IPS-20b (cell line): ENCODE measurements around the gene SSR3.
A peak's percentile ranks its signal among the peaks of the same experiment; 100 is the strongest.
"Not testable (repeated sequence)": the region's sequence is repeated elsewhere in the genome, so short reads cannot be mapped to it uniquely, and the experiment has no call there.

ENCODE experiments used
- H3K27ac ChIP-seq: one replicate; pipeline ENCODE4 v1.5.1; 2013; ENCODE audit warnings: low read length
- H3K27me3 ChIP-seq: 2 replicates; pipeline ENCODE4 v1.6.1; 2013; ENCODE audit warnings: mild to moderate bottlenecking, low read length, inconsistent platforms; ENCODE audit not compliant: insufficient read depth
- H3K36me3 ChIP-seq: 2 replicates; pipeline ENCODE4 v1.6.1; 2013; ENCODE audit warnings: low read depth, mild to moderate bottlenecking, inconsistent platforms, low read length, moderate library complexity; ENCODE audit not compliant: insufficient read depth
- H3K4me1 ChIP-seq: 2 replicates; pipeline ENCODE4 v1.6.1; 2013; ENCODE audit warnings: mild to moderate bottlenecking, control low read depth, inconsistent platforms, low read length, moderate library complexity; ENCODE audit not compliant: insufficient read depth
- H3K4me3 ChIP-seq: 2 replicates; pipeline ENCODE4 v1.5.1; 2013; ENCODE audit warnings: mild to moderate bottlenecking, low read length, inconsistent platforms
- H3K9ac ChIP-seq: 2 replicates; pipeline ENCODE4 v1.6.1; 2013; ENCODE audit warnings: low read depth, mild to moderate bottlenecking, inconsistent platforms, low read length, moderate library complexity
- H3K9me3 ChIP-seq: 2 replicates; pipeline ENCODE4 v1.6.1; 2013; ENCODE audit warnings: mild to moderate bottlenecking, low read depth, low read length, inconsistent platforms; ENCODE audit not compliant: insufficient read depth

Gene SSR3

GRCh38 chr3:156569016-156569415, 14.1 kb upstream of the SSR3 start:
- H3K4me1 ChIP-seq, H3K27me3 ChIP-seq, H3K9me3 ChIP-seq, H3K27ac ChIP-seq, H3K36me3 ChIP-seq, H3K4me3 ChIP-seq, H3K9ac ChIP-seq: not testable (repeated sequence)

- Histone ChIP-seq H3K27me3 (no peaks in the 10 kb centered on the region), H3K9me3 (no peaks in the 10 kb centered on the region), H3K4me1 (no peaks in the 10 kb centered on the region), H3K27ac (no peak overlapping the region), H3K36me3 (no peaks in the 10 kb centered on the region), H3K9ac (no peak overlapping the region), H3K4me3 (no peak overlapping the region)
Observed at GRCh38 chr3:156563900-156564682, 9.2 kb upstream of the SSR3 start.

- not testable (repeated sequence) for H3K4me1 ChIP-seq, H3K9ac ChIP-seq, H3K9me3 ChIP-seq, H3K27me3 ChIP-seq, H3K4me3 ChIP-seq, H3K27ac ChIP-seq, H3K36me3 ChIP-seq
Observed at GRCh38 chr3:156562486-156562885, 7.6 kb upstream of the SSR3 start.

GRCh38 chr3:156561533-156561932, 6.6 kb upstream of the SSR3 start:
- Histone ChIP-seq H3K9me3 (no peaks in the 10 kb centered on the region), H3K9ac (no peak overlapping the region), H3K4me1 (no peaks in the 10 kb centered on the region), H3K4me3 (no peak overlapping the region), H3K36me3 (no peaks in the 10 kb centered on the region), H3K27ac (no peak overlapping the region), H3K27me3 (no peaks in the 10 kb centered on the region)

- no peak overlapping the region for H3K27ac ChIP-seq
- no peak overlapping the region for H3K9ac ChIP-seq
- no peaks in the 10 kb centered on the region for H3K4me1 ChIP-seq
- no peak overlapping the region for H3K4me3 ChIP-seq
- no peaks in the 10 kb centered on the region for H3K36me3 ChIP-seq
- no peaks in the 10 kb centered on the region for H3K9me3 ChIP-seq
- no peaks in the 10 kb centered on the region for H3K27me3 ChIP-seq
Observed at GRCh38 chr3:156559321-156559720, 4.4 kb upstream of the SSR3 start.

- Histone ChIP-seq H3K9ac (no peak overlapping the region), H3K4me1 (no peaks in the 10 kb centered on the region), H3K9me3 (no peaks in the 10 kb centered on the region), H3K27me3 (no peaks in the 10 kb centered on the region), H3K4me3 (no peak overlapping the region), H3K36me3 (no peaks in the 10 kb centered on the region; the same call in 1 of the 2 replicates), H3K27ac (no peak overlapping the region)
Observed at GRCh38 chr3:156558389-156558788, 3.5 kb upstream of the SSR3 start.

GRCh38 chr3:156554515-156554841, 439 bp downstream of the SSR3 start:
- H3K9me3 ChIP-seq: no peaks in the 10 kb centered on the region
- H3K4me1 ChIP-seq: no peaks in the 10 kb centered on the region
- no peaks in the 10 kb centered on the region for H3K27me3 ChIP-seq
- peak overlapping the region; percentile 94 for H3K4me3 ChIP-seq
- peak overlapping the region; percentile 95 for H3K9ac ChIP-seq
- H3K36me3 ChIP-seq: peaks cover 38% of the 10 kb centered on the region
- peak overlapping the region; percentile 86 for H3K27ac ChIP-seq

- Histone ChIP-seq H3K9me3 (no peaks in the 10 kb centered on the region), H3K27ac (no peak overlapping the region), H3K4me1 (no peaks in the 10 kb centered on the region), H3K9ac (peak overlapping the region; percentile 95), H3K4me3 (peak overlapping the region; percentile 94), H3K36me3 (peaks cover 45% of the 10 kb centered on the region), H3K27me3 (no peaks in the 10 kb centered on the region)
Observed at GRCh38 chr3:156553705-156554356, 1.1 kb downstream of the SSR3 start.

GRCh38 chr3:156552973-156553372, 1.9 kb downstream of the SSR3 start:
- Histone ChIP-seq H3K27ac (no peak overlapping the region), H3K27me3 (no peaks in the 10 kb centered on the region), H3K9me3 (no peaks in the 10 kb centered on the region), H3K4me1 (no peaks in the 10 kb centered on the region), H3K9ac (peak overlapping the region; percentile 95; the same call in 1 of the 2 replicates), H3K4me3 (peak overlapping the region; percentile 94), H3K36me3 (peaks cover 54% of the 10 kb centered on the region)

- H3K27ac ChIP-seq: no peak overlapping the region
- H3K27me3 ChIP-seq: no peaks in the 10 kb centered on the region
- no peaks in the 10 kb centered on the region for H3K4me1 ChIP-seq
- no peaks in the 10 kb centered on the region for H3K9me3 ChIP-seq
- H3K9ac ChIP-seq: no peak overlapping the region
- no peak overlapping the region for H3K4me3 ChIP-seq
- peaks cover 66% of the 10 kb centered on the region for H3K36me3 ChIP-seq
Observed at GRCh38 chr3:156551746-156552145, 3.2 kb downstream of the SSR3 start.

- H3K27ac ChIP-seq: no peak overlapping the region
Observed at GRCh38 chr3:156551261-156551660, 3.7 kb downstream of the SSR3 start.

GRCh38 chr3:156548902-156549301, 6.0 kb downstream of the SSR3 start:
- no peaks in the 10 kb centered on the region for H3K4me1 ChIP-seq
- H3K4me3 ChIP-seq: no peak overlapping the region
- no peak overlapping the region for H3K27ac ChIP-seq

More at GRCh38 chr3:156551261-156551660, 3.7 kb downstream of the SSR3 start:
- Histone ChIP-seq H3K9ac (no peak overlapping the region), H3K36me3 (peaks cover 71% of the 10 kb centered on the region), H3K4me3 (no peak overlapping the region), H3K9me3 (no peaks in the 10 kb centered on the region), H3K4me1 (no peaks in the 10 kb centered on the region), H3K27me3 (no peaks in the 10 kb centered on the region)

More at GRCh38 chr3:156548902-156549301, 6.0 kb downstream of the SSR3 start:
- H3K27me3 ChIP-seq: no peaks in the 10 kb centered on the region
- no peak overlapping the region for H3K9ac ChIP-seq
- peaks cover 94% of the 10 kb centered on the region for H3K36me3 ChIP-seq
- H3K9me3 ChIP-seq: no peaks in the 10 kb centered on the region
